Mesodermal cell (in vitro differentiated cells): ENCODE data around the gene MCC.

Experiments used
- H3K27ac ChIP-seq: 2 replicates; pipeline ENCODE4 v1.7.0; 2013; ENCODE audit warnings: mild to moderate bottlenecking, low read depth, low read length, moderate library complexity; ENCODE audit not compliant: severe bottlenecking
- H3K36me3 ChIP-seq: 2 replicates; pipeline ENCODE4 v1.7.1; 2013; ENCODE audit warnings: mild to moderate bottlenecking, low read length, moderate library complexity; ENCODE audit not compliant: control insufficient read depth, insufficient read depth
- H3K4me1 ChIP-seq: one replicate; pipeline ENCODE4 v1.7.1; 2013; ENCODE audit warnings: mild to moderate bottlenecking, low read length; ENCODE audit not compliant: insufficient read depth, control insufficient read depth, poor library complexity, severe bottlenecking
- H3K4me3 ChIP-seq: 2 replicates; pipeline ENCODE4 v1.7.0; 2013; ENCODE audit warnings: low read length, control low read depth, mild to moderate bottlenecking; ENCODE audit not compliant: insufficient read depth, poor library complexity, severe bottlenecking; ENCODE audit errors: extremely low read depth
- H3K9me3 ChIP-seq: 2 replicates; pipeline ENCODE4 v1.7.1; 2013; ENCODE audit warnings: mild to moderate bottlenecking, low read length, moderate library complexity; ENCODE audit not compliant: control insufficient read depth
- WGBS, 2 experiments: methylation state at CpG; one replicate each; pipeline ENCODE4 v1.1.5; 2013; ENCODE audit warnings: missing lambda C conversion rate in 2 of 2; ENCODE audit not compliant: insufficient coverage in 2 of 2; 5-methylcytosine and 5-hydroxymethylcytosine counted together

The MCC gene

GRCh38 chr5:113384782-113385285 is 103.4 kb downstream of the MCC start:
- no peaks in the 10 kb centered on the region for H3K36me3 ChIP-seq
- no peaks in the 10 kb centered on the region for H3K9me3 ChIP-seq
- WGBS, 2 experiments, result 89 to 92% methylated on average over 1 to 3 of the region's 4 CpGs

GRCh38 chr5:113382731-113383130 is 105.5 kb downstream of the MCC start:
- Histone ChIP-seq H3K27ac (no peak overlapping the region), H3K4me3 (no peak overlapping the region), H3K4me1 (no peaks in the 10 kb centered on the region), H3K36me3 (no peaks in the 10 kb centered on the region), H3K9me3 (no peaks in the 10 kb centered on the region)
- no CpG with 5 or more reads among the region's 1 CpG for WGBS, 2 experiments

More at GRCh38 chr5:113384782-113385285, 103.4 kb downstream of the MCC start:
- Histone ChIP-seq H3K4me3 (no peak overlapping the region), H3K27ac (no peak overlapping the region), H3K4me1 (no peaks in the 10 kb centered on the region)

GRCh38 chr5:113381791-113382190 is 106.5 kb downstream of the MCC start:
- Histone ChIP-seq H3K4me1 (no peaks in the 10 kb centered on the region), H3K4me3 (no peak overlapping the region), H3K9me3 (no peaks in the 10 kb centered on the region), H3K36me3 (no peaks in the 10 kb centered on the region), H3K27ac (no peak overlapping the region)

- no peaks in the 10 kb centered on the region for H3K4me1 ChIP-seq
- no peak overlapping the region for H3K27ac ChIP-seq
- H3K9me3 ChIP-seq, result no peaks in the 10 kb centered on the region
- H3K36me3 ChIP-seq, result no peaks in the 10 kb centered on the region
- H3K4me3 ChIP-seq, result no peak overlapping the region
- WGBS, 2 experiments, result 88 to 90% methylated on average over 1 to 2 of the region's 3 CpGs
These were observed 107.4 kb downstream of the MCC start for GRCh38 chr5:113380807-113381326.

- Histone ChIP-seq H3K4me3 (no peak overlapping the region), H3K27ac (peak overlapping the region; percentile 17), H3K4me1 (no peaks in the 10 kb centered on the region), H3K9me3 (no peaks in the 10 kb centered on the region), H3K36me3 (no peaks in the 10 kb centered on the region)
- 86 to 92% methylated on average over 5 to 7 of the region's 7 CpGs for WGBS, 2 experiments
These were observed 108.1 kb downstream of the MCC start for GRCh38 chr5:113379936-113380806.

GRCh38 chr5:113378959-113379541 is 109.2 kb downstream of the MCC start:
- Histone ChIP-seq H3K4me3 (no peak overlapping the region), H3K4me1 (no peaks in the 10 kb centered on the region), H3K27ac (no peak overlapping the region), H3K36me3 (no peaks in the 10 kb centered on the region), H3K9me3 (no peaks in the 10 kb centered on the region)
- WGBS, 2 experiments, result 20 to 38% methylated on average over 1 to 3 of the region's 4 CpGs

- Histone ChIP-seq H3K9me3 (no peaks in the 10 kb centered on the region), H3K36me3 (no peaks in the 10 kb centered on the region), H3K4me1 (no peaks in the 10 kb centered on the region), H3K4me3 (no peak overlapping the region), H3K27ac (no peak overlapping the region)
- WGBS, 2 experiments, result 100% methylated on average over 1 of the region's 2 CpGs; no CpG with 5 or more reads in 1 of the 2 experiments
These were observed 109.7 kb downstream of the MCC start for GRCh38 chr5:113378514-113378913.

- H3K9me3 ChIP-seq, result no peaks in the 10 kb centered on the region
- no peak overlapping the region for H3K27ac ChIP-seq
- no peaks in the 10 kb centered on the region for H3K4me1 ChIP-seq
- H3K36me3 ChIP-seq, result no peaks in the 10 kb centered on the region
- no peak overlapping the region for H3K4me3 ChIP-seq
These were observed 110.2 kb downstream of the MCC start for GRCh38 chr5:113378081-113378480.

GRCh38 chr5:113376640-113377039 is 111.6 kb downstream of the MCC start:
- WGBS, 2 experiments, result 83 to 95% methylated on average over 1 to 2 of the region's 3 CpGs

GRCh38 chr5:113375480-113376060 is 112.7 kb downstream of the MCC start:
- Histone ChIP-seq H3K4me3 (no peak overlapping the region), H3K27ac (no peak overlapping the region), H3K9me3 (no peaks in the 10 kb centered on the region), H3K36me3 (no peaks in the 10 kb centered on the region), H3K4me1 (no peaks in the 10 kb centered on the region)
- 50% methylated on average over 1 of the region's 3 CpGs; no CpG with 5 or more reads in 1 of the 2 experiments for WGBS, 2 experiments

More at GRCh38 chr5:113376640-113377039, 111.6 kb downstream of the MCC start:
- Histone ChIP-seq H3K4me1 (no peaks in the 10 kb centered on the region), H3K27ac (no peak overlapping the region), H3K9me3 (no peaks in the 10 kb centered on the region), H3K36me3 (no peaks in the 10 kb centered on the region), H3K4me3 (no peak overlapping the region)
